Measurements from ENCODE around the gene MTUS2. TPM values are rescaled to one million over a fixed set of nuclear protein-coding genes. Genes with fewer than 3 reads are reported as not detected.

Gene MTUS2
- total RNA-seq, 4 donors from 2014 or later: 0.16 to 0.75 (median 0.24) TPM

- peaks cover 18% of the 10 kb centered on the region for H3K27me3 ChIP-seq
- H3K27ac ChIP-seq: no peak overlapping the region
- H3K9me3 ChIP-seq: peaks cover 12 to 20% of the 10 kb centered on the region in 2 donors
- no peaks in the 10 kb centered on the region for H3K36me3 ChIP-seq
- H3K4me1 ChIP-seq: no peaks in the 10 kb centered on the region
- TF ChIP-seq POLR2AphosphoS5 (IDR thresholded peaks at IDR 0.05) (no peak), POLR2A (IDR thresholded peaks at IDR 0.05) (no peak), EP300 (IDR thresholded peaks at IDR 0.05; ENCODE audit: low read depth) (no peak), CTCF (IDR thresholded peaks at IDR 0.05) (no peak)
- no peak for DNase-seq
- intact Hi-C loops (cut with DNase I; ENCODE audit: low total_unique reads): no loop called here
- WGBS, 2 donors (ENCODE audit: low coverage in 1 of 2): 73 to 81% methylated on average over 1 of the region's 1 CpG
- in situ Hi-C loops (cut with MboI; ENCODE audit: low pct_ligation_motif_present in 1 of 4, low pct_unique_long_range_greater_than_20kb in 1 of 4, low sequenced_read_pairs in 3 of 4): no loop called here
- no peak overlapping the region for H3K4me3 ChIP-seq
These were observed 6.2 kb downstream of the MTUS2 start for GRCh38 chr13:28826368-28826767.

GRCh38 chr13:28830580-28830979 lies 10.4 kb downstream of the MTUS2 start:
- no peaks in the 10 kb centered on the region for H3K36me3 ChIP-seq
- TF ChIP-seq EP300 (IDR thresholded peaks at IDR 0.05; ENCODE audit: low read depth) (no peak), POLR2A (IDR thresholded peaks at IDR 0.05) (no peak), POLR2AphosphoS5 (IDR thresholded peaks at IDR 0.05) (no peak), CTCF (IDR thresholded peaks at IDR 0.05) (no peak)
- H3K4me1 ChIP-seq: no peaks in the 10 kb centered on the region
- H3K4me3 ChIP-seq: no peak overlapping the region
- in situ Hi-C loops (cut with MboI; ENCODE audit: low pct_ligation_motif_present in 1 of 4, low pct_unique_long_range_greater_than_20kb in 1 of 4, low sequenced_read_pairs in 3 of 4): no loop called here
- DNase-seq: no peak
- intact Hi-C loops (cut with DNase I; ENCODE audit: low total_unique reads): no loop called here
- no peak overlapping the region for H3K27ac ChIP-seq
- no peaks in the 10 kb centered on the region for H3K27me3 ChIP-seq
- peaks cover 12 to 21% of the 10 kb centered on the region in 2 donors for H3K9me3 ChIP-seq

- TF ChIP-seq EP300 (IDR thresholded peaks at IDR 0.05; ENCODE audit: low read depth) (no peak), POLR2A (IDR thresholded peaks at IDR 0.05) (no peak), CTCF (IDR thresholded peaks at IDR 0.05) (no peak), POLR2AphosphoS5 (IDR thresholded peaks at IDR 0.05) (no peak)
- no peak overlapping the region for H3K4me3 ChIP-seq
- no peak overlapping the region for H3K27ac ChIP-seq
- no peaks in the 10 kb centered on the region for H3K27me3 ChIP-seq
- H3K9me3 ChIP-seq: peaks cover 12 to 21% of the 10 kb centered on the region in 2 donors
- H3K4me1 ChIP-seq: no peaks in the 10 kb centered on the region
- H3K36me3 ChIP-seq: no peaks in the 10 kb centered on the region
- WGBS, 2 donors (ENCODE audit: low coverage in 1 of 2): 55 to 61% methylated on average over 2 to 3 of the region's 3 CpGs
- no peak for DNase-seq
- intact Hi-C loops (cut with DNase I; ENCODE audit: low total_unique reads) (no loop called here), in situ Hi-C loops (cut with MboI; ENCODE audit: low pct_ligation_motif_present in 1 of 4, low pct_unique_long_range_greater_than_20kb in 1 of 4, low sequenced_read_pairs in 3 of 4) (no loop called here)
These were observed 11.0 kb downstream of the MTUS2 start for GRCh38 chr13:28831117-28831516.

- H3K4me1 ChIP-seq: no peaks in the 10 kb centered on the region
- no peak overlapping the region for H3K27ac ChIP-seq
- H3K9me3 ChIP-seq: no peaks in the 10 kb centered on the region
- no peak for DNase-seq
- 72 to 80% methylated on average over 5 of the region's 5 CpGs for WGBS, 2 donors (ENCODE audit: low coverage in 1 of 2)
- in situ Hi-C loops (cut with MboI; ENCODE audit: low pct_ligation_motif_present in 1 of 4, low pct_unique_long_range_greater_than_20kb in 1 of 4, low sequenced_read_pairs in 3 of 4): no loop called here
- intact Hi-C loops (cut with DNase I; ENCODE audit: low total_unique reads): no loop called here
- H3K27me3 ChIP-seq: peaks cover 6% of the 10 kb centered on the region
- no peak for TF ChIP-seq CTCF (IDR thresholded peaks at IDR 0.05)
- no peak for TF ChIP-seq EP300 (IDR thresholded peaks at IDR 0.05; ENCODE audit: low read depth)
- no peak for TF ChIP-seq POLR2A (IDR thresholded peaks at IDR 0.05)
- no peak for TF ChIP-seq POLR2AphosphoS5 (IDR thresholded peaks at IDR 0.05)
- no peak overlapping the region for H3K4me3 ChIP-seq
- no peaks in the 10 kb centered on the region for H3K36me3 ChIP-seq
These were observed 17.0 kb downstream of the MTUS2 start for GRCh38 chr13:28837111-28837510.
